K562 (cell line): Measurements from ENCODE around the gene TNK2. TPM values are rescaled to one million over a fixed set of nuclear protein-coding genes. Genes with fewer than 3 reads are reported as not detected.

Experiments
- ATAC-seq: fragments of 200-7000 bp; cut with Tn5 transposase; 3 replicates; pipeline ENCODE4 v1.9.1; 2020; ENCODE audit warnings: moderate library complexity
- BruUV-seq: library from RNA; stranded (reverse); fragments of 400-500 nt; replicated peaks from 2 replicates; lab custom pipeline; 2021; lab: Mats Ljungman, UMichigan
- CTCF ChIA-PET: fragments of 300-600 bp; formaldehyde crosslinking; extraction: SDS; loops from one replicate; lab custom pipeline; 2021; ENCODE audit warnings: low intra/inter-chr PET ratio; lab: Yijun Ruan, JAX
- POLR2A ChIA-PET: fragments of 300-600, 350-650 bp; sonication (Branson Sonifier 250); formaldehyde crosslinking; extraction: SDS; loops from one replicate; lab custom pipeline; 2021; ENCODE audit warnings: antibody characterized with exemption, inconsistent platforms; lab: Yijun Ruan, JAX
- DNase-seq, 4 experiments: peaks; one replicate each; pipeline versions ENCODE4 v3.0.0 to v3.0.0-alpha.2; 2011 to 2018; ENCODE audit warnings: low spot score in 3 of 4, mixed read lengths in 3 of 4; ENCODE audit errors: extremely low read depth in 1 of 4
- FAIRE-seq: peaks from 2 replicates; lab custom pipeline; 2011; peaks lifted over from hg19 to GRCh38; lab: Jason Lieb, UNC
- H2AFZ ChIP-seq: 2 replicates; pipeline ENCODE4 v1.6.0; 2011; ENCODE audit warnings: low read depth, low read length, control low read depth, inconsistent platforms
- H3K27ac ChIP-seq: fragments of 200-600 bp; 3 replicates; pipeline ENCODE4 v1.8.0; 2011; ENCODE audit warnings: low read depth, mild to moderate bottlenecking, control low read depth, inconsistent platforms, low read length, moderate library complexity, mixed read lengths; ENCODE audit errors: extremely low read depth
- H3K27me3 ChIP-seq, 2 experiments: fragments of 300-600 bp in 1 of 2; 2 replicates in 1 of 2; 3 replicates in 1 of 2; pipeline versions ENCODE4 v1.6.0 to v1.8.0; 2011; ENCODE audit warnings: inconsistent platforms in 2 of 2, low read length in 2 of 2, mild to moderate bottlenecking in 1 of 2, mixed read lengths in 1 of 2, moderate library complexity in 1 of 2; ENCODE audit not compliant: control insufficient read depth in 2 of 2, insufficient read depth in 2 of 2
- H3K36me3 ChIP-seq: fragments of 300-600 bp; 3 replicates; pipeline ENCODE4 v1.8.0; 2011; ENCODE audit warnings: mild to moderate bottlenecking, low read length, inconsistent platforms; ENCODE audit not compliant: control insufficient read depth, insufficient read depth
- H3K4me1 ChIP-seq, 2 experiments: fragments of 200-600 bp in 1 of 2; replicated peaks in 1 of 2; 2 replicates in 1 of 2; 3 replicates in 1 of 2; pipeline versions ENCODE4 v1.5.1 to v1.8.0; 2011; ENCODE audit warnings: inconsistent platforms in 2 of 2, low read length in 2 of 2, mild to moderate bottlenecking in 1 of 2, mixed read lengths in 1 of 2, moderate library complexity in 1 of 2; ENCODE audit not compliant: control insufficient read depth in 2 of 2, insufficient read depth in 2 of 2
- H3K4me2 ChIP-seq: 2 replicates; pipeline ENCODE4 v1.6.1; 2011; ENCODE audit warnings: low read length, control low read depth, inconsistent platforms, mixed read lengths; ENCODE audit not compliant: insufficient read depth
- H3K4me3 ChIP-seq: fragments of 200-600 bp; sonication (generic), shearing (Covaris generic); 2 replicates; pipeline ENCODE4 v1.5.1; 2016; ENCODE audit warnings: control low read depth, inconsistent platforms
- H3K79me2 ChIP-seq: fragments of 200-600 bp; 3 replicates; pipeline ENCODE4 v1.8.0; 2011; ENCODE audit warnings: low read length, inconsistent platforms; ENCODE audit not compliant: control insufficient read depth, insufficient read depth
- H3K9ac ChIP-seq, 2 experiments: 2 replicates each; pipeline versions ENCODE4 v1.6.0 to v1.6.1; 2011; ENCODE audit warnings: low read depth in 2 of 2, low read length in 2 of 2, control low read depth in 1 of 2, inconsistent platforms in 1 of 2, mild to moderate bottlenecking in 1 of 2, mixed read lengths in 1 of 2; ENCODE audit not compliant: insufficient read depth in 1 of 2
- H3K9me1 ChIP-seq: one replicate; pipeline ENCODE4 v1.6.0; 2011; ENCODE audit warnings: inconsistent platforms, mild to moderate bottlenecking, low read length, moderate library complexity; ENCODE audit not compliant: control insufficient read depth, insufficient read depth
- H3K9me3 ChIP-seq: replicated peaks from 2 replicates; pipeline ENCODE4 v1.5.1; 2011; ENCODE audit warnings: low read depth, low read length, inconsistent platforms; ENCODE audit not compliant: control insufficient read depth, insufficient read depth
- H4K20me1 ChIP-seq: replicated peaks from 2 replicates; pipeline ENCODE4 v1.6.1; 2011; ENCODE audit warnings: low read length, inconsistent platforms, mixed read lengths; ENCODE audit not compliant: control insufficient read depth, insufficient read depth
- FOXK2 ChIP-seq, 2 experiments: fragments of 450-650 bp; IDR thresholded peaks in 1 of 2; conservative IDR thresholded peaks in 1 of 2; 2 replicates each; pipeline ENCODE4 v1.6.1; 2016; ENCODE audit warnings: low read depth in 2 of 2, mild to moderate bottlenecking in 1 of 2
- HMGN3 ChIP-seq: IDR thresholded peaks from 2 replicates; pipeline ENCODE4 v1.6.1; 2011; ENCODE audit warnings: borderline replicate concordance, low read depth, mild to moderate bottlenecking, mixed read lengths, low read length; ENCODE audit not compliant: insufficient read length; ENCODE audit errors: extremely low read depth
- NELFE ChIP-seq: IDR thresholded peaks from 2 replicates; pipeline ENCODE4 v1.6.1; 2011; ENCODE audit warnings: mild to moderate bottlenecking; ENCODE audit not compliant: insufficient read depth, insufficient read length
- NFATC3 ChIP-seq: fragments of 450-650 bp; IDR thresholded peaks from 2 replicates; pipeline ENCODE4 v1.6.1; 2017; ENCODE audit warnings: mild to moderate bottlenecking
- TARDBP ChIP-seq: fragments of 450-650 bp; IDR thresholded peaks from 2 replicates; pipeline ENCODE4 v1.6.1; 2016
- ZBTB33 ChIP-seq: sonication (generic); formaldehyde crosslinking; IDR thresholded peaks from 2 replicates; pipeline ENCODE4 v1.8.1; 2023; ENCODE audit warnings: mild to moderate bottlenecking, missing genetic modification reagents
- WGBS: fragments of 100-300 bp; shearing (Covaris generic); methylation state at CpG from one replicate; pipeline ENCODE4 v1.1.6; 2016; ENCODE audit warnings: low coverage, mixed read lengths; ENCODE audit not compliant: insufficient coverage; ENCODE audit errors: missing lambda C conversion rate; 5-methylcytosine and 5-hydroxymethylcytosine counted together
- in situ Hi-C: fragments of 300-500 bp; cut with MboI; formaldehyde crosslinking; loops from 4 replicates; pipeline ENCODE4 v1.15.0; 2018; ENCODE audit warnings: inconsistent platforms, mixed read lengths
- intact Hi-C: fragments of 100-400 bp; cut with micrococcal nuclease; formaldehyde crosslinking; loops from 2 replicates; pipeline ENCODE4 v1.14.2; 2022
- polyA plus RNA-seq, 8 experiments: library from polyadenylated mRNA; depleted of rRNA in 4 of 8; stranded (reverse) in 5 of 8; unstranded in 3 of 8; fragments of >200 nt; fragmentation: Nextera tagmentation in 2 of 8; fragmentation: Illumina TruSeq in 1 of 8; extraction: Ambion mirVana in 2 of 8; extraction: Trizol in 1 of 8; gene quantifications; 2 replicates each; pipeline versions ENCODE4 v1.2.1 to v1.2.3, GENCODE V29; 2011 to 2014; ENCODE audit warnings: inconsistent platforms in 1 of 8, missing spikeins in 1 of 8
- total RNA-seq, 7 experiments: library from RNA; depleted of rRNA in 6 of 7; stranded (reverse); fragments of >200 nt in 6 of 7; fragmentation: Illumina TruSeq in 2 of 7; extraction: Trizol in 2 of 7; gene quantifications; 2 replicates each; pipeline versions ENCODE4 v1.2.1 to v1.2.3, GENCODE V29; 2011 to 2021; ENCODE audit warnings: low replicate concordance in 1 of 7
- TF ChIP-seq, protein P1 (sequence below): fragments of 250-450 bp; sonication (Bioruptor Pico); IDR thresholded peaks from 2 replicates; pipeline ENCODE4 v1.8.0; 2022; ENCODE audit warnings: inconsistent platforms

TNK2 gene
- total and polyA plus RNA-seq, 9 of the 15 experiments (the other 6 are each of a cell fraction or from before 2014, with no cell fraction given) = 0.03 to 33.8 (median 6.5) TPM

GRCh38 chr3:195875482-195876236, 32.7 kb downstream of the TNK2 start:
- no peaks in the 10 kb centered on the region; the same call in 2 of the 3 replicates for H3K79me2 ChIP-seq
- ATAC-seq = no peak
- TF ChIP-seq NELFE = no peak
- TF ChIP-seq TARDBP = no peak
- TF ChIP-seq ZBTB33 (CRISPR knock-in tag) = peak; percentile 48; the same call in 1 of the 2 replicates
- TF ChIP-seq, protein P1, sequence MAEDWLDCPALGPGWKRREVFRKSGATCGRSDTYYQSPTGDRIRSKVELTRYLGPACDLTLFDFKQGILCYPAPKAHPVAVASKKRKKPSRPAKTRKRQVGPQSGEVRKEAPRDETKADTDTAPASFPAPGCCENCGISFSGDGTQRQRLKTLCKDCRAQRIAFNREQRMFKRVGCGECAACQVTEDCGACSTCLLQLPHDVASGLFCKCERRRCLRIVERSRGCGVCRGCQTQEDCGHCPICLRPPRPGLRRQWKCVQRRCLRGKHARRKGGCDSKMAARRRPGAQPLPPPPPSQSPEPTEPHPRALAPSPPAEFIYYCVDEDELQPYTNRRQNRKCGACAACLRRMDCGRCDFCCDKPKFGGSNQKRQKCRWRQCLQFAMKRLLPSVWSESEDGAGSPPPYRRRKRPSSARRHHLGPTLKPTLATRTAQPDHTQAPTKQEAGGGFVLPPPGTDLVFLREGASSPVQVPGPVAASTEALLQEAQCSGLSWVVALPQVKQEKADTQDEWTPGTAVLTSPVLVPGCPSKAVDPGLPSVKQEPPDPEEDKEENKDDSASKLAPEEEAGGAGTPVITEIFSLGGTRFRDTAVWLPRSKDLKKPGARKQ (CRISPR knock-in tag) = no peak
- no peak for TF ChIP-seq HMGN3
- TF ChIP-seq NFATC3 = no peak
- no peak for TF ChIP-seq FOXK2 (conservative IDR thresholded peaks at IDR 0.05 in 1 of 2, IDR thresholded peaks at IDR 0.05 in 1 of 2; ENCODE audit: low read depth in 2 of 2)
- TF ChIP-seq, all 486 proteins: peak for 1
- Histone ChIP-seq H3K9me3 (no peaks in the 10 kb centered on the region), H3K9ac (peak overlapping the region; percentile 66 to 73; a peak in 3 of 4 replicates), H3K27ac (peak overlapping the region; percentile 76; the same call in 2 of the 3 replicates), H3K9me1 (no peaks in the 10 kb centered on the region), H3K27me3 (no peaks in the 10 kb centered on the region), H4K20me1 (no peaks in the 10 kb centered on the region), H2AFZ (no peak overlapping the region), H3K4me2 (peak overlapping the region; percentile 65), H3K4me3 (no peak overlapping the region; the same call in 1 of the 2 replicates), H3K36me3 (peaks cover 13% of the 10 kb centered on the region; the same call in 2 of the 3 replicates), H3K4me1 (peaks cover 14 to 57% of the 10 kb centered on the region in 2 experiments)
- DNase-seq (no peak), FAIRE-seq (no peak)
- no TSS peak for BruUV-seq
- ChIA-PET POLR2A (interaction anchor here (1.1 to 2.1 kb wide), 2 partner anchors 15 to 19 kb away, joined by 7 to 10 read pairs; no protein-coding TSS in a partner anchor), CTCF (no interaction called here)
- 90% methylated on average over 26 of the region's 35 CpGs for WGBS
- in situ Hi-C loops (loop anchor here (25.0 kb wide), 1 partner anchor 637 kb away; the partner anchor contains the start of genes RNF168 and SMCO1), intact Hi-C loops (no loop called here)
